Transverse colon (tissue), 4 donors: ENCODE results near the gene MT1X. TPM values are rescaled to one million over a fixed set of nuclear protein-coding genes. Genes with fewer than 3 reads are reported as not detected.

Experiments used
- DNase-seq: peaks from one replicate; pipeline ENCODE4 v3.0.0-alpha.2; 2019
- H3K27ac ChIP-seq, 4 donors: fragments of 200-600 bp; sonication (generic); 2 replicates each; pipeline ENCODE4 v1.5.1; 2016 to 2018; ENCODE audit warnings: inconsistent platforms in 4 of 4
- H3K27me3 ChIP-seq: fragments of 200-600 bp; sonication (generic); 2 replicates; pipeline ENCODE4 v1.5.1; 2017; ENCODE audit warnings: inconsistent platforms
- H3K36me3 ChIP-seq, 4 donors: fragments of 200-600 bp; sonication (generic); 2 replicates each; pipeline ENCODE4 v1.5.1; 2017 to 2019; ENCODE audit warnings: inconsistent platforms in 4 of 4
- H3K4me1 ChIP-seq, 4 donors: fragments of 200-600 bp; sonication (generic); 2 replicates each; pipeline ENCODE4 v1.5.1; 2017 to 2020; ENCODE audit warnings: inconsistent platforms in 4 of 4
- H3K4me3 ChIP-seq, 4 donors: fragments of 200-600 bp; sonication (generic); 1 replicate in 1 of 4; 2 replicates in 3 of 4; pipeline versions ENCODE4 v1.5.1 to v1.6.1; 2017 to 2019; ENCODE audit warnings: inconsistent platforms in 4 of 4
- H3K9me3 ChIP-seq, 2 donors: fragments of 200-600 bp; sonication (generic); 2 replicates each; pipeline ENCODE4 v1.5.1; 2017 to 2019; ENCODE audit warnings: inconsistent platforms in 2 of 2
- EP300 ChIP-seq: sonication (generic); formaldehyde crosslinking; IDR thresholded peaks from one replicate; pipeline ENCODE4 v1.6.1; 2017; ENCODE audit warnings: antibody characterized with exemption, low read depth
- POLR2A ChIP-seq: fragments of 450-650 bp; IDR thresholded peaks from one replicate; pipeline ENCODE4 v1.6.1; 2016; ENCODE audit warnings: antibody characterized with exemption, mild to moderate bottlenecking, moderate library complexity
- POLR2AphosphoS5 ChIP-seq, 3 donors: sonication (generic); formaldehyde crosslinking; IDR thresholded peaks; one replicate each; pipeline ENCODE4 v1.6.1; 2016; ENCODE audit warnings: antibody characterized with exemption in 3 of 3
- WGBS, 2 donors: methylation state at CpG; one replicate each; pipeline ENCODE4 v1.1.5; 2018; ENCODE audit warnings: low coverage in 1 of 2; 5-methylcytosine and 5-hydroxymethylcytosine counted together
- in situ Hi-C, 4 donors: fragments of 200-750 bp; cut with MboI; loops; one replicate each; pipeline versions ENCODE4 v1.15.0 to v1.15.1; 2017; ENCODE audit warnings: low sequenced_read_pairs in 3 of 4, low pct_ligation_motif_present in 1 of 4, low pct_unique_long_range_greater_than_20kb in 1 of 4
- intact Hi-C: fragments of 100-400 bp; cut with DNase I; formaldehyde crosslinking; loops from one replicate; pipeline ENCODE4 v1.15.1; 2023; ENCODE audit warnings: low total_unique reads
- total RNA-seq, 4 donors: library from RNA; depleted of rRNA; stranded (reverse); fragments of >200 nt; gene quantifications; one replicate each; pipeline ENCODE4 v1.1.0, GENCODE V29; 2016
- TF ChIP-seq, protein P1 (sequence below), 5 experiments: fragments of 200-600 bp in 3 of 5; fragments of 450-650 bp in 2 of 5; sonication (generic) in 3 of 5; IDR thresholded peaks; 1 replicate in 2 of 5; 2 replicates in 3 of 5; pipeline ENCODE4 v1.5.1; 2016 to 2017; ENCODE audit warnings: antibody characterized with exemption in 5 of 5, inconsistent platforms in 3 of 5, mild to moderate bottlenecking in 2 of 5, moderate library complexity in 1 of 5

Gene MT1X
- total RNA-seq, 4 donors from 2014 or later = 40.4 to 784 (median 274) TPM

DNA sequence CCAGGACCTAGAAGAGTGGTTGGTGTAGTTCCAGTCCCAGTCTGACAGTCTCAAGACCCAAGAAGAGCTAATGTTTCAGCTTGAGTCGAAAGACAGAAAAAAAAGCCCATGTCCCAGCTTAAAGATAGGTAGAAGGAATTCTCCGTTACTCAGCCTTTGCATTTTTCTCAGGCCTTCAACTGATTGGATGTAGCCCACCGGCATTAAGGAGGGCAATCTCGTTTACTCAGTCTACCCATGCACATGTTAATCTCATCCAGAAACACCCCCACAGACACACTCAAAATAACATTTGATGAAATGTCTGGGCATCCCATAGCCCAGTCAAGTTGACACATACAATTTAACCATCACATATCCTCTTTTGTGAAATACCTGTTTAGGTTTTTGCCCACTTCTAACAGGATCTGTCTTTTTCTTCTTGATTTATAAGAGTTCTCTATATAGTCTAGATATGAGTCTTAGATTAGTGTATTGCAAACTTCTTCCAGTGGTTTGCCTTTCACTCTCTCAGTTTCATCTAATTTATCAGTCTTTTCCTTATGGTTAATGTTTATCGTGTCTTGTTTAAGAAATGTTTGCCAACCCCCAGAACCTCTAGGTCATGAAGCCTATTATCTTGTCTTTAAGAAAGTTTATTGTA lies 40.1 kb downstream of the MT1X start:
- intact Hi-C loops (no loop called here), in situ Hi-C loops (no loop called here)
- TF ChIP-seq POLR2A (no peak), POLR2AphosphoS5 (IDR thresholded peaks at IDR 0.05) (no peak), EP300 (no peak)
- TF ChIP-seq, protein P1, sequence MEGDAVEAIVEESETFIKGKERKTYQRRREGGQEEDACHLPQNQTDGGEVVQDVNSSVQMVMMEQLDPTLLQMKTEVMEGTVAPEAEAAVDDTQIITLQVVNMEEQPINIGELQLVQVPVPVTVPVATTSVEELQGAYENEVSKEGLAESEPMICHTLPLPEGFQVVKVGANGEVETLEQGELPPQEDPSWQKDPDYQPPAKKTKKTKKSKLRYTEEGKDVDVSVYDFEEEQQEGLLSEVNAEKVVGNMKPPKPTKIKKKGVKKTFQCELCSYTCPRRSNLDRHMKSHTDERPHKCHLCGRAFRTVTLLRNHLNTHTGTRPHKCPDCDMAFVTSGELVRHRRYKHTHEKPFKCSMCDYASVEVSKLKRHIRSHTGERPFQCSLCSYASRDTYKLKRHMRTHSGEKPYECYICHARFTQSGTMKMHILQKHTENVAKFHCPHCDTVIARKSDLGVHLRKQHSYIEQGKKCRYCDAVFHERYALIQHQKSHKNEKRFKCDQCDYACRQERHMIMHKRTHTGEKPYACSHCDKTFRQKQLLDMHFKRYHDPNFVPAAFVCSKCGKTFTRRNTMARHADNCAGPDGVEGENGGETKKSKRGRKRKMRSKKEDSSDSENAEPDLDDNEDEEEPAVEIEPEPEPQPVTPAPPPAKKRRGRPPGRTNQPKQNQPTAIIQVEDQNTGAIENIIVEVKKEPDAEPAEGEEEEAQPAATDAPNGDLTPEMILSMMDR (IDR thresholded peaks at IDR 0.05) = no peak
- Histone ChIP-seq H3K4me3 (no peak overlapping the region), H3K27me3 (no peaks in the 10 kb centered on the region), H3K27ac (no peak overlapping the region), H3K36me3 (no peaks in the 10 kb centered on the region), H3K4me1 (no peaks in the 10 kb centered on the region), H3K9me3 (no peaks in the 10 kb centered on the region)
- WGBS, 2 donors = 70 to 82% methylated on average over 2 to 5 of the region's 5 CpGs
- no peak for DNase-seq

DNA sequence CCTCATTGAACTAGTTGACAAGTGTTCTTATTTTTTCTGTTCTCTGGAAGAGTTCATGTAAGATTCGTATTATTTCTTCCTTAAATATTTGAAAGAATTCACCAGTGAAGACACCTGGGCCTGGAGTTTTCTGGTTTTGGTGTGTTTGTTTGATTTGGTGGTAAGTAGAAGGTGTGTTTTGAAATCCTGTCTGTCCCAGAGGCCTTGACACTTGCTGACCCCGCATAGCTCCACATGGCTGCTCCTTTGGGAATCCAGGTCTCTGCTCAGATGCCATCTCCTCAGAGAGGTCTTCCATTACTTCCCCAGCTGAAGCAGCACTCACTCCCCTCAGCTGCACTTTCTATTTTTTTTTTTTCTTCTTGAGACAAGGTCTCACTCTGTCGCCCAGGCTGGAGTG lies 41.9 kb downstream of the MT1X start:
- in situ Hi-C loops (no loop called here), intact Hi-C loops (no loop called here)
- no peaks in the 10 kb centered on the region for H3K9me3 ChIP-seq
- no peak for TF ChIP-seq POLR2AphosphoS5 (IDR thresholded peaks at IDR 0.05)
- no peak for TF ChIP-seq POLR2A
- TF ChIP-seq, protein P1 (IDR thresholded peaks at IDR 0.05) = no peak
- TF ChIP-seq EP300 = no peak
- H3K27me3 ChIP-seq = no peaks in the 10 kb centered on the region
- no peaks in the 10 kb centered on the region for H3K36me3 ChIP-seq
- 87 to 90% methylated on average over 3 of the region's 3 CpGs for WGBS, 2 donors
- H3K4me1 ChIP-seq = peaks cover 0 to 7% (median 6%) of the 10 kb centered on the region in 4 donors
- DNase-seq = no peak
- no peak overlapping the region for H3K4me3 ChIP-seq
- H3K27ac ChIP-seq = no peak overlapping the region

DNA sequence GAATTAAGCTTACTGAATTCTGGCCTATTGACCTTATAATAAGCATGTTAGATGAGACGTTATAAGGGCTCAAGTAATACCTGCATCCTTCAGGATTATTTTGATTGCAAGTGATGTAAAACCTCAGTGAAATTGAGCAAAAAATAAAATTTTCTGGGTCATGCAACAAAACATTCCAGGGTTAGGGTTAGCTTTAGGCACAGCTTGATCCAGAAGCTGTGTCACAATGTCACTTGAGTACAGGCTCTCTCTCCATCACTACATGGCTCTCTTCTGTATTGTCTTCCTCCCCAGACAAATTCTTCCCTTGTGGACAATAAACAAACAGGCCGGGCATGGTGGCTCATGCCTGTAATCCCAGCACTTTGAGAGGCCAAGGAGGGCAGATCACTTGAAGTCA lies 44.0 kb downstream of the MT1X start:
- intact Hi-C loops = no loop called here
- Histone ChIP-seq H3K9me3 (no peaks in the 10 kb centered on the region), H3K4me1 (peaks cover 0 to 22% (median 14%) of the 10 kb centered on the region in 4 donors), H3K27me3 (no peaks in the 10 kb centered on the region), H3K27ac (no peak overlapping the region), H3K36me3 (no peaks in the 10 kb centered on the region), H3K4me3 (no peak overlapping the region)
- no peak for DNase-seq
- in situ Hi-C loops = no loop called here
- TF ChIP-seq POLR2AphosphoS5 (IDR thresholded peaks at IDR 0.05) = no peak
- no peak for TF ChIP-seq POLR2A
- TF ChIP-seq, protein P1 (IDR thresholded peaks at IDR 0.05) = no peak
- no peak for TF ChIP-seq EP300
- WGBS, 2 donors = 86 to 87% methylated on average over 2 of the region's 2 CpGs

DNA sequence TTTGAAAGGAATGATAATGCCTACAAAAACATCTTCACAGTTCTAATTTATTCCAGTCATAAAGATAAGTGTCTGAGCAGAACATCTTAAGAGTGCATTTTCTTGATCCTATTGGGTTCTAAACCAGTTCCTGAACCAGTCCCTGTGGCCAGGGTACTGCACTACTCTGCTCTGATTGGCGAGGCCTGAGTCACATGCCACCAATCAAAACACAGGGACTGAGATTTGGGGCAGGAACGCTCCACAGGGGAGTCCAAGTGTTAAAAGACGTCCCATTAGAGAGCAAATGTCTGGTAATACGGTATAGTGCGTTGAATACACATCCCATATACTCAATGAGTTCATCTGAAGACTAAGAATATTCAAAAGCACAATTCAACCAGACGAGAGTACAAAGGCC lies 44.7 kb downstream of the MT1X start:
- intact Hi-C loops (no loop called here), in situ Hi-C loops (no loop called here)
- TF ChIP-seq POLR2AphosphoS5 (IDR thresholded peaks at IDR 0.05) (no peak), POLR2A (no peak), EP300 (no peak)
- TF ChIP-seq, protein P1 (IDR thresholded peaks at IDR 0.05) = no peak
- Histone ChIP-seq H3K27me3 (no peaks in the 10 kb centered on the region), H3K9me3 (no peaks in the 10 kb centered on the region), H3K4me3 (no peak overlapping the region), H3K4me1 (peaks cover 0 to 23% (median 14%) of the 10 kb centered on the region in 4 donors), H3K36me3 (no peaks in the 10 kb centered on the region), H3K27ac (no peak overlapping the region)
- WGBS, 2 donors = 98% methylated on average over 6 of the region's 6 CpGs; no CpG with 5 or more reads in 1 of the 2 donors
- no peak for DNase-seq
